Neural progenitor cell (in vitro differentiated cells): ENCODE results near the gene DEK. TPM values are rescaled to one million over a fixed set of nuclear protein-coding genes. Genes with fewer than 3 reads are reported as not detected.

Experiments
- DNase-seq: peaks from one replicate; pipeline ENCODE4 v3.0.0-alpha.2; 2016; ENCODE audit warnings: low spot score
- H2AFZ ChIP-seq: fragments of 200-600 bp; sonication (generic); replicated peaks from 2 replicates; pipeline ENCODE4 v1.6.1; 2016; ENCODE audit warnings: antibody characterized with exemption
- H3F3A ChIP-seq: fragments of 200-600 bp; sonication (generic); 2 replicates; pipeline ENCODE4 v1.6.1; 2016; ENCODE audit warnings: antibody characterized with exemption, low read depth
- H3K27ac ChIP-seq: fragments of 200-600 bp; sonication (generic); 2 replicates; pipeline ENCODE4 v1.5.1; 2016; ENCODE audit warnings: mild to moderate bottlenecking
- H3K27me3 ChIP-seq: fragments of 200-600 bp; sonication (generic); 2 replicates; pipeline ENCODE4 v1.6.1; 2016; ENCODE audit warnings: mild to moderate bottlenecking, moderate library complexity
- H3K36me3 ChIP-seq: fragments of 200-600 bp; sonication (generic); 2 replicates; pipeline ENCODE4 v1.5.1; 2016
- H3K4me1 ChIP-seq: fragments of 200-600 bp; sonication (generic); 2 replicates; pipeline ENCODE4 v1.6.1; 2016; ENCODE audit warnings: mixed run types
- H3K4me2 ChIP-seq: fragments of 200-600 bp; sonication (generic); 2 replicates; pipeline ENCODE4 v1.6.1; 2016
- H3K4me3 ChIP-seq: fragments of 200-600 bp; sonication (generic); 2 replicates; pipeline ENCODE4 v1.5.1; 2016
- H3K79me2 ChIP-seq: fragments of 200-600 bp; sonication (generic); 2 replicates; pipeline ENCODE4 v1.6.1; 2016; ENCODE audit warnings: low read depth
- H3K9ac ChIP-seq: fragments of 200-600 bp; sonication (generic); 2 replicates; pipeline ENCODE4 v1.6.1; 2016
- H3K9me3 ChIP-seq: fragments of 200-600 bp; sonication (generic); 2 replicates; pipeline ENCODE4 v1.5.1; 2016; ENCODE audit warnings: low read depth
- H4K20me1 ChIP-seq: fragments of 200-600 bp; sonication (generic); 2 replicates; pipeline ENCODE4 v1.6.1; 2016; ENCODE audit warnings: low read depth
- H3K27ac Mint-ChIP-seq: 3 replicates; pipeline ENCODE4 v1.8.0; 2021; ENCODE audit warnings: mixed read lengths
- H3K27me3 Mint-ChIP-seq: 2 replicates; pipeline ENCODE4 v1.8.0; 2022; ENCODE audit warnings: low read depth, mild to moderate bottlenecking, inconsistent platforms, moderate library complexity, mixed read lengths; ENCODE audit not compliant: insufficient read depth
- H3K36me3 Mint-ChIP-seq: 3 replicates; pipeline ENCODE4 v1.8.0; 2021; ENCODE audit warnings: mixed read lengths
- H3K4me1 Mint-ChIP-seq: 3 replicates; pipeline ENCODE4 v1.8.0; 2021; ENCODE audit warnings: mixed read lengths
- H3K4me3 Mint-ChIP-seq: 3 replicates; pipeline ENCODE4 v1.8.0; 2021; ENCODE audit warnings: mild to moderate bottlenecking, moderate library complexity, mixed read lengths
- H3K9me3 Mint-ChIP-seq: 3 replicates; pipeline ENCODE4 v1.8.0; 2020; ENCODE audit warnings: mixed read lengths
- CTCF ChIP-seq: fragments of 200-600 bp; sonication (generic); IDR thresholded peaks from 2 replicates; pipeline ENCODE4 v1.5.1; 2017; ENCODE audit warnings: antibody characterized with exemption, mild to moderate bottlenecking
- EZH2 ChIP-seq: fragments of 200-600 bp; sonication (generic); IDR thresholded peaks from 2 replicates; pipeline ENCODE4 v1.6.1; 2017; ENCODE audit warnings: antibody characterized with exemption, mild to moderate bottlenecking, moderate library complexity
- EZH2phosphoT487 ChIP-seq: fragments of 200-600 bp; sonication (generic); IDR thresholded peaks from 2 replicates; pipeline ENCODE4 v1.6.1; 2017; ENCODE audit warnings: antibody characterized with exemption
- total RNA-seq: library from RNA; depleted of rRNA; stranded (reverse); fragments of >200 nt; gene quantifications from 2 replicates; pipeline ENCODE4 v1.2.3, GENCODE V29; 2015; ENCODE audit warnings: low replicate concordance

DEK gene
- total RNA-seq, 1 donor from 2014 or later: 501 TPM

- no peaks in the 10 kb centered on the region for H3K27me3 ChIP-seq
- Mint-ChIP-seq H3K9me3 (no peaks in the 10 kb centered on the region), H3K36me3 (peaks cover 65% of the 10 kb centered on the region), H3K27me3 (peaks cover 2% of the 10 kb centered on the region), H3K27ac (no peak overlapping the region), H3K4me1 (no peaks in the 10 kb centered on the region), H3K4me3 (no peak overlapping the region)
- no peak for TF ChIP-seq EZH2phosphoT487
- no peak overlapping the region for H3K27ac ChIP-seq
- H3K79me2 ChIP-seq: peaks cover 100% of the 10 kb centered on the region
- peaks cover 58% of the 10 kb centered on the region for H4K20me1 ChIP-seq
- no peaks in the 10 kb centered on the region for H3K4me1 ChIP-seq
- H3K9me3 ChIP-seq: no peaks in the 10 kb centered on the region
- no peak overlapping the region for H3K4me3 ChIP-seq
- H2AFZ ChIP-seq: no peak overlapping the region
- H3K4me2 ChIP-seq: no peak overlapping the region
- no peak for DNase-seq
- peaks cover 15% of the 10 kb centered on the region for H3F3A ChIP-seq
- H3K36me3 ChIP-seq: peaks cover 49% of the 10 kb centered on the region
- no peak overlapping the region for H3K9ac ChIP-seq
Observed at GRCh38 chr6:18244251-18244650, 20.1 kb downstream of the DEK start.

GRCh38 chr6:18243302-18243893 is 20.9 kb downstream of the DEK start:
- H3K9ac ChIP-seq: no peak overlapping the region
- TF ChIP-seq EZH2 (no peak), CTCF (no peak), EZH2phosphoT487 (no peak)
- peaks cover 49% of the 10 kb centered on the region for H4K20me1 ChIP-seq
- H3K27ac Mint-ChIP-seq: no peak overlapping the region
- peaks cover 60% of the 10 kb centered on the region for H3K36me3 Mint-ChIP-seq
- peaks cover 47% of the 10 kb centered on the region for H3K36me3 ChIP-seq
- H3K27me3 Mint-ChIP-seq: peaks cover 2% of the 10 kb centered on the region
- no peaks in the 10 kb centered on the region for H3K27me3 ChIP-seq
- no peak for DNase-seq
- no peaks in the 10 kb centered on the region for H3K9me3 Mint-ChIP-seq
- no peak overlapping the region for H3K4me2 ChIP-seq
- no peaks in the 10 kb centered on the region for H3K9me3 ChIP-seq
- H3K4me1 ChIP-seq: no peaks in the 10 kb centered on the region
- no peaks in the 10 kb centered on the region for H3K4me1 Mint-ChIP-seq
- no peak overlapping the region for H3K4me3 Mint-ChIP-seq
- H2AFZ ChIP-seq: no peak overlapping the region
- H3K79me2 ChIP-seq: peaks cover 99% of the 10 kb centered on the region
- H3F3A ChIP-seq: peaks cover 15% of the 10 kb centered on the region
- no peak overlapping the region for H3K27ac ChIP-seq
- H3K4me3 ChIP-seq: no peak overlapping the region

GRCh38 chr6:18242062-18242851 is 22.1 kb downstream of the DEK start:
- peaks cover 64% of the 10 kb centered on the region for H3K36me3 Mint-ChIP-seq
- no peak overlapping the region for H3K4me2 ChIP-seq

More at GRCh38 chr6:18242062-18242851, 22.1 kb downstream of the DEK start:
- no peak overlapping the region for H2AFZ ChIP-seq
- peaks cover 2% of the 10 kb centered on the region for H3K9me3 Mint-ChIP-seq
- no peak overlapping the region for H3K27ac ChIP-seq
- H3K9ac ChIP-seq: no peak overlapping the region
- peaks cover 15% of the 10 kb centered on the region for H3F3A ChIP-seq
- H3K4me3 Mint-ChIP-seq: no peak overlapping the region
- H3K27me3 Mint-ChIP-seq: peaks cover 4% of the 10 kb centered on the region
- TF ChIP-seq EZH2 (no peak), CTCF (no peak), EZH2phosphoT487 (no peak)
- H3K36me3 ChIP-seq: peaks cover 42% of the 10 kb centered on the region
- no peaks in the 10 kb centered on the region for H3K27me3 ChIP-seq
- no peak overlapping the region for H3K27ac Mint-ChIP-seq
- no peaks in the 10 kb centered on the region for H3K4me1 Mint-ChIP-seq
- DNase-seq: no peak
- no peaks in the 10 kb centered on the region for H3K4me1 ChIP-seq
- H3K4me3 ChIP-seq: no peak overlapping the region
- peaks cover 38% of the 10 kb centered on the region for H4K20me1 ChIP-seq
- no peaks in the 10 kb centered on the region for H3K9me3 ChIP-seq
- peaks cover 99% of the 10 kb centered on the region for H3K79me2 ChIP-seq
